ENCODE measurements around the gene PRKN. TPM values are rescaled to one million over a fixed set of nuclear protein-coding genes. Genes with fewer than 3 reads are reported as not detected.

PRKN gene
- total and polyA plus RNA-seq, 8 donors: 0.82 to 7.2 (median 2.9) TPM

GRCh38 chr6:162770136-162770535, 42.6 kb upstream of the PRKN start:
- H3K9me3 ChIP-seq: no peaks in the 10 kb centered on the region
- DNase-seq (no peak), ATAC-seq (no peak), FAIRE-seq (no peak)
- H3K4me1 ChIP-seq: no peaks in the 10 kb centered on the region
- H3K4me3 ChIP-seq: no peak overlapping the region
- no peaks in the 10 kb centered on the region for H3K27me3 ChIP-seq
- no peaks in the 10 kb centered on the region for H3K36me3 ChIP-seq
- no peak for TF ChIP-seq CTCF (IDR thresholded peaks at IDR 0.05)
- intact Hi-C loops (cut with DNase I): no loop called here
- no peak overlapping the region for H3K27ac ChIP-seq

GRCh38 chr6:162753775-162754174, 26.2 kb upstream of the PRKN start:
- FAIRE-seq: no peak

GRCh38 chr6:162751211-162751859, 23.8 kb upstream of the PRKN start:
- Histone ChIP-seq H3K36me3 (no peaks in the 10 kb centered on the region), H3K27ac (no peak overlapping the region), H3K27me3 (no peaks in the 10 kb centered on the region), H3K4me3 (no peak overlapping the region), H3K4me1 (no peaks in the 10 kb centered on the region), H3K9me3 (no peaks in the 10 kb centered on the region)
- ATAC-seq: no peak
- FAIRE-seq: no peak
- TF ChIP-seq CTCF (IDR thresholded peaks at IDR 0.05): no peak
- intact Hi-C loops (cut with DNase I): no loop called here
- no peak for DNase-seq

More at GRCh38 chr6:162753775-162754174, 26.2 kb upstream of the PRKN start:
- no peaks in the 10 kb centered on the region for H3K9me3 ChIP-seq
- intact Hi-C loops (cut with DNase I): no loop called here
- H3K27me3 ChIP-seq: no peaks in the 10 kb centered on the region
- ATAC-seq (no peak), DNase-seq (no peak)
- H3K4me3 ChIP-seq: no peak overlapping the region
- no peak for TF ChIP-seq CTCF (IDR thresholded peaks at IDR 0.05)
- H3K36me3 ChIP-seq: no peaks in the 10 kb centered on the region
- no peaks in the 10 kb centered on the region for H3K4me1 ChIP-seq
- no peak overlapping the region for H3K27ac ChIP-seq

GRCh38 chr6:162750776-162751175, 23.2 kb upstream of the PRKN start:
- Histone ChIP-seq H3K4me3 (no peak overlapping the region), H3K36me3 (no peaks in the 10 kb centered on the region), H3K27me3 (no peaks in the 10 kb centered on the region), H3K4me1 (no peaks in the 10 kb centered on the region), H3K9me3 (no peaks in the 10 kb centered on the region), H3K27ac (no peak overlapping the region)
- intact Hi-C loops (cut with DNase I): no loop called here
- no peak for DNase-seq
- FAIRE-seq: no peak
- no peak for TF ChIP-seq CTCF (IDR thresholded peaks at IDR 0.05)
- 47 to 48% methylated on average over 3 of the region's 3 CpGs for WGBS, 2 donors
- ATAC-seq: peak in 1 of 4 donors; percentile 35

GRCh38 chr6:162736961-162737360, 9.4 kb upstream of the PRKN start:
- Histone ChIP-seq H3K4me1 (no peaks in the 10 kb centered on the region), H3K27ac (no peak overlapping the region), H3K27me3 (no peaks in the 10 kb centered on the region), H3K4me3 (no peak overlapping the region), H3K36me3 (no peaks in the 10 kb centered on the region), H3K9me3 (no peaks in the 10 kb centered on the region)
- ATAC-seq: peak in 3 of 4 donors; percentile 62 to 72 (median 72)
- intact Hi-C loops (cut with DNase I): no loop called here
- 10 to 12% methylated on average over 1 of the region's 1 CpG for WGBS, 2 donors
- peak in 2 of 4 donors; percentile 6 to 23 for TF ChIP-seq CTCF (IDR thresholded peaks at IDR 0.05)
- FAIRE-seq: no peak
- no peak for DNase-seq

Data from pancreas (tissue), 10 donors.